HEK293T (cell line): Measurements from ENCODE around the gene CD209.

ENCODE experiments used
- ARNT ChIP-seq: fragments of 450-650 bp; IDR thresholded peaks from 2 replicates; pipeline ENCODE4 v1.6.1; 2017; ENCODE audit warnings: mild to moderate bottlenecking
- BHLHE40 ChIP-seq: fragments of 450-650 bp; IDR thresholded peaks from 2 replicates; pipeline ENCODE4 v1.6.1; 2016; ENCODE audit warnings: mild to moderate bottlenecking, moderate library complexity, borderline replicate concordance
- FOXA1 ChIP-seq: fragments of 450-650 bp; IDR thresholded peaks from 2 replicates; pipeline ENCODE4 v1.6.1; 2016; ENCODE audit warnings: mild to moderate bottlenecking
- FOXM1 ChIP-seq: fragments of 450-650 bp; IDR thresholded peaks from 2 replicates; pipeline ENCODE4 v1.6.1; 2017; ENCODE audit warnings: mild to moderate bottlenecking, borderline replicate concordance
- L3MBTL2 ChIP-seq: fragments of 450-650 bp; conservative IDR thresholded peaks from 2 replicates; pipeline ENCODE4 v1.6.1; 2016; ENCODE audit warnings: mild to moderate bottlenecking
- NFRKB ChIP-seq: fragments of 450-650 bp; IDR thresholded peaks from 2 replicates; pipeline ENCODE4 v1.6.1; 2016; ENCODE audit warnings: mild to moderate bottlenecking, moderate library complexity
- PKNOX1 ChIP-seq: fragments of 450-650 bp; IDR thresholded peaks from 2 replicates; pipeline ENCODE4 v1.6.1; 2016
- SP1 ChIP-seq: fragments of 450-650 bp; IDR thresholded peaks from 2 replicates; pipeline ENCODE4 v1.6.1; 2017
- SUZ12 ChIP-seq: fragments of 450-650 bp; IDR thresholded peaks from 2 replicates; pipeline ENCODE4 v1.6.1; 2016; ENCODE audit warnings: mild to moderate bottlenecking
- TARDBP ChIP-seq: fragments of 450-650 bp; IDR thresholded peaks from 2 replicates; pipeline ENCODE4 v1.6.1; 2016

- TF ChIP-seq FOXA1 (no peak), PKNOX1 (no peak), SP1 (no peak), BHLHE40 (no peak), TARDBP (no peak), FOXM1 (no peak), ARNT (no peak), SUZ12 (no peak), L3MBTL2 (no peak), NFRKB (no peak)
Observed at GRCh38 chr19:7698583-7698982, 48.8 kb downstream of the CD209 start.
